GM21529 (cell line): ENCODE data around the gene LRRC3C.

Experiments used
- ATAC-seq: cut with Tn5 transposase; IDR thresholded peaks from one replicate; pipeline ENCODE4 v1.9.1; 2021; ENCODE audit not compliant: unreplicated experiment

Gene LRRC3C

DNA sequence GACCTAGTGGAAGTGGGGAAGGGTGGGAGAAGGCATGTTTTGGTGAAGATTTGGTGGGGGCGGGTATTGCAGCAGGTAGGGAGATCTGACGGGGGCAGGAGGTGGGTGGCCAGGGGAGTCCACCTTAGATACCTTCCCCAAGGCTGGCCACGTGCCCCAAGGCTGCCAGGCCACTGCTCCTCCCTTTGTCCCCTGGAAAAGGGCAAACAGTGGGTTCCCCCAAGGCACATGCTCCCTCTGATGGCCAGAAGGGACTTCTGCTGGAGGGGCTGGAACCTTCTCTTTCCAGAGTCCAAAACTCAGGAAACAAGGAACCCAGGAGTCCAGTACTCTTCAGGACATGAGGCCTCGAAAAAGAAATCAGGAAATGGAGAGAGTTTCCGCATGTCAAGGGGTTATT, 46.9 kb downstream of the LRRC3C start:
- ATAC-seq, result no peak

GRCh38 chr17:39975801-39976200, 48.3 kb downstream of the LRRC3C start:
- no peak for ATAC-seq

- ATAC-seq, result no peak
Measured at GRCh38 chr17:39979016-39979670, 51.6 kb downstream of the LRRC3C start.

DNA sequence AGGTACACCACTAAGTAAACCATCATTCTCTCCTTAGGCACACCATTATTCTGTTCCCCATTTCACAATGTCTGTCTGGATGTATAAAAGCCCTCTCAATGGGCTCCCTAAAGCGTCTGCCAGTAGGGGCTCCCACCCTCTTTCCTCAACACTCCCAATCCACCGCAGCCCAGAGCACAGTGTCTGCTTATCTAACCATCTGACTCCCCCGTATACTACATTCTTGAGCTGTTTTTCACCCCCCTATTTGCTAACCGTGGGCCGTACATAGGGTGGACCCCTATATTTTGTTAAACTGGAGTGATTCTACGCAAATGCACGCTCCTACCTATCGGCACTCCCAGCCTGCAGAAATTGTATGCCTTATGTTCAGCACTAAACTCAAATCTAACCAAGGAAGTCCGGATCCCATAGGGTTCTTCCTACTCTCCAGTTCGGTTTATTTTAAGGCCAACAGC, 52.4 kb downstream of the LRRC3C start:
- ATAC-seq, result peak; percentile 11

- ATAC-seq, result peak; percentile 93
Measured at GRCh38 chr17:39980351-39981206, 53.0 kb downstream of the LRRC3C start, which contains the start of gene PSMD3. Gene PSMD3, plus strand, starts transcription at chr17:39980807. Its CDS starts 164 bp downstream, at chr17:39980971.

- no peak for ATAC-seq
Measured at GRCh38 chr17:39981207-39981741, 53.7 kb downstream of the LRRC3C start.

- ATAC-seq, result no peak
Measured at GRCh38 chr17:39981766-39982375, 54.3 kb downstream of the LRRC3C start.

DNA sequence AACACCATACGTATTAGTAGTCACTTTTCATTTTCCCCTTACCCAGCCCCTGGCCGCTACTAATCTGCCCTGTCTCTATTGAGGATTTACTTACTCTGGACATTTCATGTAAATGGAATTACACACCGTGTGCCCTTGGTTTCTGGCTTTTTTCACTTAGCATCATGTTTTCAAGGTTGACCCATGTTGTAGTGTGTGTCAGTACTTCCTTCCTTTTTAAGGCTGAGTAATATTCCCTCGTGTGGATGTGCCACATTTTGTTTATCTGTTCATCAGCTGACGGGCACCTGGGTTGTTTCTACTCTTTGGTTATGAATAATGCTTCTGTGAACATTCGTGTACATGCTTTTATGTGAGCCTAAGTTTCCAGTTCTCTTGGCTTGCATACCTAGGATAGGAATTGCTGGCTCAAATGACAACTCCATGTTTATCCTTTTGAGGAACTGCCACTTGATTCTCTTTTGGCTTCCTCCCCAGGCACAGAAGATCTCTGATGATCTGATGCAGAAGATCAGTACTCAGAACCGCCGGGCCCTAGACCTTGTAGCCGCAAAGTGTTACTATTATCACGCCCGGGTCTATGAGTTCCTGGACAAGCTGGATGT, 60.8 kb downstream of the LRRC3C start:
- ATAC-seq, result no peak

- ATAC-seq, result no peak
Measured at GRCh38 chr17:39994448-39994847, 66.9 kb downstream of the LRRC3C start.
